HG02623 (cell line): ENCODE data around the gene CCR6.
A peak's percentile ranks its signal among the peaks of the same experiment; 100 is the strongest.

Experiments
- ATAC-seq: cut with Tn5 transposase; IDR thresholded peaks from one replicate; pipeline ENCODE4 v1.9.1; 2021; ENCODE audit warnings: moderate library complexity; ENCODE audit not compliant: unreplicated experiment

Gene CCR6

DNA sequence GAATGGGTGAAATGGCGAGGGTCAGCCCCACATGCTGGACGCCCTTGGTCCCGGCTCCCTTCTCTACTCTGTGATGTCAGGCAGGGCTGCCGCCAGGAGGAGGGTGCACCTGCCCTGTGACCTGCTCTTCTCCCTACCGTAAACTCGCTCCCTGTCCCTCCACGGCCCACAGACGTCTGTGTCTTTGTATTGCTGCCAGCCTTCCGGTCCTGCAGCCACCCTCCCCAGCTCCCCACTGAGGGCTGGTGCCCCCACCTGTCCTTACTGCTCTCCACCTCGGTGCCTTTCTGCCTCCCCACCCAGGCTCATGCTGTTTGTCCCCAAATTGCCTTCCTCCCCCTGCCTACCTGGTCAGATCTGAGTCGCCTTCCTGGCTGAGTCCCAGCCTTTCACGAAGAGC, 4.1 kb upstream of the CCR6 start:
- ATAC-seq: no peak

DNA sequence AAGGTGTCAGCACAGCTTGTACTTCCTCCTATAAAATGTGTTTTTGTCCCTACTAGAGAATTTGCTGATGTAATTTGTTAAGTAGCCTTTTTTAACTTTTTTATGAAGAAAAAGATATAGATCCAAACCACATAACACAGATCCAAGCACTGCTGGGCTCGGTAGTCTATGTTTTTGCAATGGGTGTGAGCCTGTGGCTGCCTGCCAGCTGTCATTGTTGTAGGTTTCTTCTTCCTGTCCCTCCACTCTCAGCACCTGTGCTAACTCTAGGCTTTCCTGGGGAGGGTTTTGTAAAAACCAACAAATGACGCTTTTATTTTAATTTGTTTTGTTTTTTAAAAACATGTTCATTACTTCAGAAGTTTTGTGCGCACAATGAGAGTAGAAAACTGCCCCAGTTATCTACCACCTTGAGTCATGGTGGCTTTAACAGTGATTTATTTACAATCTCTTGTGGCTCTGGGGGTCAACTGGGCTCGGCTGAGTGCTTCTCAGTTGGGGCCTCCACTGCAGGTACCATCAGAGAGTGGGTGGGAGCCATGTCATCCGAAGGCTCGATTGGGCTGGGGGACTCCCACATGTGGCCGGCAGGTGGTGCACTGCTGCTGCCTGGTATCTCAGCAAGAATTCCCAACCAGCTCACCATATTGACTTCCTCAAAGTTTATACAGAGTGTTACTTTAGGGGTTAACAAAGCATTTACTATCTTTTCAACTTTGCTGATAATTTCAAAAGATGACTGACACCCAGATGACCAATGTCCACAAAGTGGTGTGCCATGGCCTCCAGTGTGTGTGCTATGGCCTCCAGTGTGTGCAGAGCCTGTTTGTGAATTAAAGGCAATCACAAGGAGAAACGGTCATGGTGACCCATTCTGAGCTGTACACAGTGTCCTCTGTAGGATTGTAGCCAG, 3.0 kb upstream of the CCR6 start:
- ATAC-seq: no peak

DNA sequence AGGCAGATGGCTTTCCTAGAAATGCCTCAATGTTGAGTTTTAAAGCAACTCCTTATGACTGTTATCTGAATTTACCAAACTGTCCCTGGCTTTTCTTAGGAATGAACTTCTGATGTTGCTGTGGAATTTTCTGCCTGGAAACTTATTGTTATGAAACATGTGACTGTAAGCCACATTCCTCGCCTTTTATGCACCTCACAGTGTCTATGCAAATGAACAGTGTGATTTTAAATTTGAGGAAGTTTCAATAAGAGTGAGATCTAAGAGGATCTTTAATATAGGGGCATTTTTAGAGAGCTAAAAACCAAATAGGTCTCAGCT, 2.4 kb upstream of the CCR6 start:
- no peak for ATAC-seq

DNA sequence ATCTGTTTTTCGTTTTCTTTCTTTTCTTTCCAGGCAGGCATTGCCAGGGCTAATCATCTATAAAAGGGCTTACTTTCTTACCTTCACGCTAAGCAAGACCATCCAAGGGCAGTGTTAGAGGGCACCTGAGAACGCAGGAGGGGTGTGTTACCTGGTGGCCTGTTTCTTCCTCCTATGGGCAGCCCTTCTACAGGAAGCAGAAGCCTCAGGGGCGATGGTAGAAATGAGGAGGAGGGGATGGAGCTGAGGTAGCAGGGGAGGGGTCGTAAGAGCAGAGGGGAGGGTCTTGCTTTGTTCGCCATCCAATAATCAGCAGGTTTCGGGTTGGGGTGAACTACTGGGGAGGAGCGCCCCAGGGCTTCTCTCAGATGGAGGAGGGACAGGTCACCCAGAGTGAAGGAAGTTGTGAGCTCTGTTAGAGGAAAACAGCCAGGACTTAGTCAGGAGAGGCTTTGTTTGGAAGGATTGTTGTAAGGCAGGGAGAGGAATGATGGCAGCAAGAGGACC, 1.5 kb upstream of the CCR6 start:
- no peak for ATAC-seq

GRCh38 chr6:167122041-167122826, 662 bp upstream of the CCR6 start:
- ATAC-seq: no peak

DNA sequence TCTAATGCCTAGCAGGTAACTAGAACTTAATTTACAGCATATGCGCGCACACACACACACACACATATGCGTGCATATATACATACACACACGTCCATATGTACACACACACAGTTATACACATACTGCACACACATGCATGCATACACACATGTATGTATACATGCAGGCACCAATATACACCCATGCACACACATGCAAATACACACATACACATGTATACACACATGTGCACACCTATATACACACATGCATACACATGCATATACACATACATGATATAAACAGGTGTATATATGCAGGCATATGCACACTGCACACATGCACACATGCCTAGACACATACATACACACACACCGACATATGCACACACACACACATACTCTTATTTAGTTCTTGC, 1.9 kb downstream of the CCR6 start:
- ATAC-seq: no peak

GRCh38 chr6:167125410-167125809, 2.5 kb downstream of the CCR6 start:
- ATAC-seq: no peak

DNA sequence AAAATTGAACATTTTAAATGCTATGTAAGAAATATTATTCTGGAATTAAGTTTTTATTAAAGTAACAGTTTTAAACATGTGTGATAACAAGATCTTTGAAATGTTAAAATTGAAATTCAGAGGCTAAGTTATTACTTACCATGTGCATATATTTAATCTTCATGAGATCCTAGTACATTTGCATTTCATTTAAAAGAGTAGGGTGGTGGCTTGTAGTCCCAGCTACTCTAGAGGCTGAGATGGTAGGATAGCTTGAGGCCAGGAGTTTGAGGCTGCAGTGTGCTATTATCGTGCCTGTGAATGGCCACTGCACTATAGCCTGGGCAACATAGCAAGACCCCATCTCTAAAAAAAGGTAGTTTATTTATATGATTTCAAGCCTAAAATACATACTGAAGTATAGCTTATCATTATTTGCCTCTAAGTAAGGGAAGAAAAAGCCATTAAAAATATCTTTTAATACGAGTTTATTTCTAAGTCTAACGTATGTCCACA, 3.0 kb downstream of the CCR6 start:
- no peak for ATAC-seq

DNA sequence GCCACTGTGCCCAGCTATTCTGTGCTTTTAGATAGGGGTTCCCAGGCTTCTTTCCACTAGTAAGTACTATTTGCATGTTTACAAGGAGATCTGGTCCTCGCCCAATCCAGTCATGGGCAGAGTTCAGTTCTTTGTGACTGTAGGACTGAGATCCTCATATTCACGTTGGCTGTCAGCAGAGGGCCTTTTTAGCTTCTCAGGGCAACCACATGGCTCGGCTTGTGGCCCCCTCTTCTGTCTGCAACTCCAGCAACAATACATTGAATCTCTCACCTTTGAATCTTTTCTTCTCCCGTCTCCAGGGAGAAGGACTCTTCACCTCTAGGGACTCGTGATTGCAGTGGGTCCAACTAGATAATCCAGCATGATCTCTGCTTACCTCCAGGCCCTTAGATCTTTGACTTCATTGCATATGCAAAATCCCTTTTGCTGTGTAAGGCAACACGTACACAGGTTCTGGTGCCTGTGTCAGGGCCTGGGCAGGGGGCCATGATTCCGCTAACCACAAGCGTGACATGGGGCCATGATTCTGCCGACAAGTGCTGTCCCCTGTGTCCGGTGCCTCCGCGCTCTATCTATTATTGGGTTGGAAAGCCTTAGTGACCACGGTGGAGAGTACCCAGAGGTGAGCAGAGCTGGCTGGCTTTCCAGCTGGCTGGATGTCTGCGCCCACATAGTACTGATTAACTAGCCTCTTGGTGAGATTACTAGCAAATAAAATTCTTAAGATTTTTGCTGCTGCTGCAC, 5.1 kb downstream of the CCR6 start:
- no peak for ATAC-seq

- no peak for ATAC-seq
Measured at GRCh38 chr6:167129159-167129558, 6.3 kb downstream of the CCR6 start.

- no peak for ATAC-seq
Measured at GRCh38 chr6:167129562-167129961, 6.7 kb downstream of the CCR6 start.

- peak; percentile 58 for ATAC-seq
Measured at GRCh38 chr6:167130008-167130677, 7.2 kb downstream of the CCR6 start.

- ATAC-seq: no peak
Measured at GRCh38 chr6:167130712-167131684, 8.1 kb downstream of the CCR6 start.

GRCh38 chr6:167134448-167135328, 11.8 kb downstream of the CCR6 start:
- ATAC-seq: no peak

- ATAC-seq: no peak
Measured at GRCh38 chr6:167136376-167136775, 13.5 kb downstream of the CCR6 start.

- no peak for ATAC-seq
Measured at GRCh38 chr6:167137081-167137480, 14.2 kb downstream of the CCR6 start.

DNA sequence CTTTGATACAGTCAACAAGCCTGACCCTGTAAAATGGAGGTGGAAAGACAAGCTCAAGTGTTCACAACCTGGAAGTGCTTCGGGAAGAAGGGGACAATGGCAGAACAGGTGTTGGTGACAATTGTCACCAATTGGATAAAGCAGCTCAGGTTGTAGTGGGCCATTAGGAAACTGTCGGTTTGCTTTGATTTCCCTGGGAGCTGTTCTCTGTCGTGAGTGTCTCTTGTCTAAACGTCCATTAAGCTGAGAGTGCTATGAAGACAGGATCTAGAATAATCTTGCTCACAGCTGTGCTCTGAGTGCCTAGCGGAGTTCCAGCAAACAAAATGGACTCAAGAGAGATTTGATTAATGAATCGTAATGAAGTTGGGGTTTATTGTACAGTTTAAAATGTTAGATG, 15.0 kb downstream of the CCR6 start:
- no peak for ATAC-seq

DNA sequence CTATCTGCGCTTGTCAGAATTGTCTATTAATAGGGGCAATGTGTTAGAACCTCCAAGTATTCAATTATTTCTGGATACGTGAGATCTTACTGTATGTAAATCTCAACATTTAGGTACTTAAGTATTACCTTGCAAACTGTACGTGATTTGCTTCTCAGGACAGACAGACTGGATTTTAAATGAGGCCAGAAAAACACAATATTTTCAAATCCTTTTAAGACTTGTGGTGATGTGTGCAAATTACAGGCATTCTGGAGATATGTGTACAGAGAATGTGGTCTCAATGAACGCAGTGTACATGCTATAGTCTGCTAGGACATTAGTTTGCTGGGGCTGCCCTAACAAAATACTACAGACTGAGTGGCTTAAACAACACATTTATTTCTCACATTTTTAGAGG, 16.9 kb downstream of the CCR6 start:
- ATAC-seq: no peak
